Measurements from ENCODE around the gene CD27.

- peak in 1 of 2 donors; percentile 63 for TF ChIP-seq POLR2A (IDR thresholded peaks at IDR 0.05)
- TF ChIP-seq, protein P1, sequence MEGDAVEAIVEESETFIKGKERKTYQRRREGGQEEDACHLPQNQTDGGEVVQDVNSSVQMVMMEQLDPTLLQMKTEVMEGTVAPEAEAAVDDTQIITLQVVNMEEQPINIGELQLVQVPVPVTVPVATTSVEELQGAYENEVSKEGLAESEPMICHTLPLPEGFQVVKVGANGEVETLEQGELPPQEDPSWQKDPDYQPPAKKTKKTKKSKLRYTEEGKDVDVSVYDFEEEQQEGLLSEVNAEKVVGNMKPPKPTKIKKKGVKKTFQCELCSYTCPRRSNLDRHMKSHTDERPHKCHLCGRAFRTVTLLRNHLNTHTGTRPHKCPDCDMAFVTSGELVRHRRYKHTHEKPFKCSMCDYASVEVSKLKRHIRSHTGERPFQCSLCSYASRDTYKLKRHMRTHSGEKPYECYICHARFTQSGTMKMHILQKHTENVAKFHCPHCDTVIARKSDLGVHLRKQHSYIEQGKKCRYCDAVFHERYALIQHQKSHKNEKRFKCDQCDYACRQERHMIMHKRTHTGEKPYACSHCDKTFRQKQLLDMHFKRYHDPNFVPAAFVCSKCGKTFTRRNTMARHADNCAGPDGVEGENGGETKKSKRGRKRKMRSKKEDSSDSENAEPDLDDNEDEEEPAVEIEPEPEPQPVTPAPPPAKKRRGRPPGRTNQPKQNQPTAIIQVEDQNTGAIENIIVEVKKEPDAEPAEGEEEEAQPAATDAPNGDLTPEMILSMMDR (IDR thresholded peaks at IDR 0.05) = no peak
These were observed 6.8 kb downstream of the CD27 start, which contains the start of gene TAPBPL for GRCh38 chr12:6451348-6452244.
